RWPE1 (cell line): ENCODE data around the gene FIBP.
"Not testable (repeated sequence)": the region's sequence is repeated elsewhere in the genome, so short reads cannot be mapped to it uniquely, and the experiment has no call there.

Experiments used
- CTCF ChIA-PET: fragments of 350-600 bp; sonication (Branson Sonifier 250); formaldehyde crosslinking; extraction: SDS; loops from one replicate; lab custom pipeline; 2021; lab: Yijun Ruan, JAX
- POLR2A ChIA-PET: fragments of 400-600 bp; formaldehyde crosslinking; extraction: SDS; loops from one replicate; lab custom pipeline; 2020; ENCODE audit warnings: antibody characterized with exemption; ENCODE audit not compliant: low non-redundant PET; lab: Yijun Ruan, JAX
- DNase-seq: peaks from one replicate; pipeline ENCODE4 v3.0.0; 2012; ENCODE audit warnings: low spot score
- H3K27ac ChIP-seq: fragments of 450-650 bp; 2 replicates; pipeline ENCODE4 v1.5.1; 2017
- TF ChIP-seq, protein P1 (sequence below): fragments of 450-650 bp; conservative IDR thresholded peaks from 2 replicates; pipeline ENCODE4 v1.5.1; 2017; ENCODE audit warnings: low read depth, mild to moderate bottlenecking

The FIBP gene

DNA sequence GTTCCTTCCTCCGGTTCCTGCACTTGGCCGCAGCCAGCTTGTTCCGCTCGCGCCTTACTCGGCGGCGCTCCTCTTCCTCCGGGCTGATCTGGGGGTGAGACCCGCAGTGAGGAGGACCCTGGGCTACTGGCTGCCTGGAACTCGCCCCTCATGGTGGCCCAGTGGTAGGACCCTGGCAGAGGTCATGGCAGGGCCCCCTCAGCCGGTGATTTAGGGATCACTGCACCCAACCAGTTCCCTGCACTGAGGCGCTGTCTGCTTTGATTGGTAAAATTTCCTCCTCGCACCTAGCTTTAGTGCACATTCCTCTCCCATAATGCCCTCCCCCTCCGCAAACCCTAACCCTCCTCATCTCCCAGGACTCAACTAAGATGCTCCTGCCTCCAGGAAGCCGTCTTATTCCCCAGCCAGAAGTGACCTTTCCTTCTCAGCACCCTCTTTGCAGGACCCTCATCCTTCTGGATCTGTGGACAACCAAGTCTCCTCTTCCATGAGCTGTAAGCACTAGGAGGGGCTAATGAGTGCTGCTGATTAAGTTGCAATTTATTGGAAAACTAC is 5.8 kb upstream of the FIBP start:
- peak overlapping the region; percentile 95 for H3K27ac ChIP-seq
- ChIA-PET POLR2A (interaction anchor here (0.6 kb wide), 1 partner anchor 175 kb away, joined by 3 read pairs; no protein-coding TSS in a partner anchor), CTCF (interaction anchor here (0.6 kb wide), 3 partner anchors 117 to 1914 kb away, joined by 3 to 5 read pairs (median 4); partner anchors contain the start of gene SF3B2)
- DNase-seq: no peak
- TF ChIP-seq, protein P1, sequence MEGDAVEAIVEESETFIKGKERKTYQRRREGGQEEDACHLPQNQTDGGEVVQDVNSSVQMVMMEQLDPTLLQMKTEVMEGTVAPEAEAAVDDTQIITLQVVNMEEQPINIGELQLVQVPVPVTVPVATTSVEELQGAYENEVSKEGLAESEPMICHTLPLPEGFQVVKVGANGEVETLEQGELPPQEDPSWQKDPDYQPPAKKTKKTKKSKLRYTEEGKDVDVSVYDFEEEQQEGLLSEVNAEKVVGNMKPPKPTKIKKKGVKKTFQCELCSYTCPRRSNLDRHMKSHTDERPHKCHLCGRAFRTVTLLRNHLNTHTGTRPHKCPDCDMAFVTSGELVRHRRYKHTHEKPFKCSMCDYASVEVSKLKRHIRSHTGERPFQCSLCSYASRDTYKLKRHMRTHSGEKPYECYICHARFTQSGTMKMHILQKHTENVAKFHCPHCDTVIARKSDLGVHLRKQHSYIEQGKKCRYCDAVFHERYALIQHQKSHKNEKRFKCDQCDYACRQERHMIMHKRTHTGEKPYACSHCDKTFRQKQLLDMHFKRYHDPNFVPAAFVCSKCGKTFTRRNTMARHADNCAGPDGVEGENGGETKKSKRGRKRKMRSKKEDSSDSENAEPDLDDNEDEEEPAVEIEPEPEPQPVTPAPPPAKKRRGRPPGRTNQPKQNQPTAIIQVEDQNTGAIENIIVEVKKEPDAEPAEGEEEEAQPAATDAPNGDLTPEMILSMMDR: no peak

DNA sequence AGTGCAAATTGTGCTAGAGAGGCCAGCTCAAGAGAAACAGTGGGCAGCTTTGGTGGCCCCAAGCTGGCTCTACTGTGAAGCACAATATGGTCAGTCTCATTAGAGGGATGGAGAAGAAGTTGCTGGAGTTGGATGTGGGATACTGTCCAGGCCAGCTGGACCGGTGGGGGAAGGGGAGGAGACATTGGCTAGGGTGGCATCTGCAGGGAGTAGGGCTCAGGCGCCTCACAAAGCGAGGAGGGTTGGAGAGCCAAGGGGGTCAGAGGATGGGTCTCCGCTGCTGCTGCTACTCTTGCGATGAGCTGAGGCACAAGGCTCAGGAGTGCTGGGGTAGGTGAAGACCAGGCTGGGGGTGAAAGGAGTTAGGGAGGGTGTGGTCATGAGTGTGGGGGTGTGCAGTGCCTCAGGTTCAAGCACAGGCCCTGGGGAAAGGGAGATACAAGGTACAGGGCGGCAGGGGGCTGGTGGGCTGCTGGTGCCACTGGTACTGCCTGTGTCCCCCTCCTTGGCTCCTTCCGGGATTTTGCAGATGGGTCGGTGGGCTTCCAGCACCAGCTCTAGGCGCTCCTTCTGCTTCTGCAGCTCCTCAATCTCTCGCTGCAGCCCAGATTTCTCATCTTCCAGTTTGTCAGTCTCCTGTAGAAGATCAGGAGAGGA is 4.5 kb upstream of the FIBP start:
- peak overlapping the region; percentile 95 for H3K27ac ChIP-seq
- ChIA-PET CTCF (interaction anchor here (0.8 kb wide), 1 partner anchor 97 kb away, joined by 8 read pairs; no protein-coding TSS in a partner anchor), POLR2A (interaction anchor here (0.5 kb wide), 2 partner anchors 9 to 83 kb away, joined by 3 read pairs; no protein-coding TSS in a partner anchor)
- no peak for DNase-seq
- TF ChIP-seq, protein P1: no peak

DNA sequence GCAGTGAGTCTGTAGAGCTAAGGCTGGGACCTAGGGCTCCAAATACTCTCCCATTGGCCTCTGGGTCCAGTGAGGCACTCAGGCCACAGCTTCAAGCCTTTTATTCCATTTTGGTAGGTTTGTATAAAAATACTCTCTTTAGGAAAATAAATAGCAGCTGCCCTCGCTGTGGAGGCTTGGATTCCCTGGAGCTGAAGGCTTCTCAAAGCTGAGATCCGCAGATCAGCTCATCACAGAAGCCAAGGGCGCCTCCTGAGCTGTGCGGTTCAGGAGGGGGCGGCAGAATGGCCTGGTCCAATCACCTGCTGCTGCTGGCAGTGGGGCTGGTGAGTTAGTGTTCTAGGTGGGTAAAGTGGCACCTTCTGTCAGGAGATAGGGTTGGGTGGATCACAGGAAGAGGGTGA is 3.9 kb upstream of the FIBP start:
- peak overlapping the region; percentile 95 for H3K27ac ChIP-seq
- DNase-seq, POLR2A ChIA-PET: not testable (repeated sequence)
- CTCF ChIA-PET: interaction anchor here (0.8 kb wide), 1 partner anchor 98 kb away, joined by 8 read pairs; no protein-coding TSS in a partner anchor

DNA sequence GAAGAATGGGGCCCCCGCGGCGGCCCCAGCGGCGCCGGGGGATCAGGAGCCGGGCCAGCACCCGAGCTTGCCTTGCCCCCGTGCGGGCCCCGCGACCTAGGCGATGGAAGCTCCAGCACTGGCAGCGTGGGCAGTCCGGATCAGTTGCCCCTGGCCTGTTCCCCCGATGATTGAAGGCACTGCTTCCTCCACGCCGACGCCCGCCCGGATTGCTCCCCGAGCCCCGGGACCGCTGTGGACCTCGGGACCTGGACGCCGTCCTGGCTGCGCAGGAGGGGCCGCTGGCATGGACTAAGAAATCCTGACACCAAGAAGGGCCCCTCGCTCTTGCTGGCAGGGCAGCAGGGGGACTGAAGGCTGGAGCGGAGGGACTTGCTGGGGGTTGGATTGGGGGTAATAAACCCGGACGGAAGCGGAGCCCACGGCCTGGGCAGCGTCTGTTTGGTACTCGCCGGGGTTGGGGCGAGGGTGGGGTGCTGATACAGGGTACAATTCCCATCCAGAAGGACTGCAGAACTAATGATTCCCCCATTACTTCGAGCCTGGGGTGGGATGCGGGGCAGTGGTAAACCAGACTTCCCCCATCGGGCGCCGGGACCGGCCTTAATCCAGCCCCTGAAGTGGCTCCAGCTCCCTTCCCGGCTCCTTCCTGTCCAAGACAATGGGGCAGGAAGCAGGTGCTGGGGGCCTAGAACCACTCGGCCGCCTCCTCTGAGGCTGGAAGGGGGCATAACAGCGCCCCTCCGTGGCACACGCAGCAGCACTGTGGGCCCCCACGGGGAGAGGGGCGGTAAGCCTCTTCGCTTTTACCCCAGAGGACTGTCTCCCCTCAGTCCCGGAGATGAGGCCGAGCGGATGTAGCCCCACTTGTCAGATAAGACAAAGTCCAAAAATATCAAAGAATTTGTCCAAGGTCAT is 3.2 kb upstream of the FIBP start:
- no peak for DNase-seq
- ChIA-PET CTCF (interaction anchor here (0.6 to 1.9 kb wide), 8 partner anchors 21 to 664 kb away, joined by 3 to 8 read pairs (median 4); no protein-coding TSS in a partner anchor), POLR2A (interaction anchor here (0.5 to 1.4 kb wide), 3 partner anchors 9 to 31 kb away, joined by 3 to 5 read pairs (median 3); partner anchors contain the start of gene FOSL1)
- H3K27ac ChIP-seq: peak overlapping the region; percentile 95
- TF ChIP-seq, protein P1: no peak; the same call in 1 of the 2 replicates

DNA sequence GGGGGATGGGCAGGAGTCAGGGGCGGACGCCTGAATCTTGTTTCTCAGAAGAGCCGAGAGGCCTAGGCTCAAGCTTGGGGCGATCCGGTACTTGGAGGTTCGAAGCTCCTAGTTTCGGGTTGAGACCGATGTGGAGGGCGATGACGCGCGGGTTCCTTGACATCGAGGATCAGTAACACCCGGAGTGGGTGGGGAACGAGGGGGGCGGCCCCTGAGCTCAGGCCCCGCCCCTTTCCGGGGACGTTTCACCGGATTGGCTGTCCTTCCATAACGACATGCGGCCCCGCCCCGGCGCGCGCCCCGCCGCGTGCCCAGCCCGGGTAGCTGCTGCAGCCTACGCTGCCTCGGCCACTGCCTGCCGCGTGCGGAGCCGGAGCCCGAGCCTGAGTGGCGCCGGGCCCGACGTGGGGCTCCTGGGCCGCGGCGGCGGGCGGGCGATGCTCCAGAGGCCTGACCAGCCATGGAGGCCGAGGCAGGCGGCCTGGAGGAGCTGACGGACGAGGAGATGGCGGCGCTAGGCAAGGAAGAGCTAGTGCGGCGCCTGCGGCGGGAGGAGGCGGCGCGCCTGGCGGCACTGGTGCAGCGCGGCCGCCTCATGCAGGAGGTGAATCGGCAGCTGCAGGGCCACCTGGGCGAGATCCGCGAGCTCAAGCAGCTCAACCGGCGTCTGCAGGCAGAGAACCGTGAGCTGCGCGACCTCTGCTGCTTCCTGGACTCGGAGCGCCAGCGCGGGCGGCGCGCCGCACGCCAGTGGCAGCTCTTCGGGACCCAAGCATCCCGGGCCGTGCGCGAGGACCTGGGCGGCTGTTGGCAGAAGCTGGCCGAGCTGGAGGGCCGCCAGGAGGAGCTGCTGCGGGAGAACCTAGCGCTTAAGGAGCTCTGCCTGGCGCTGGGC is 2.3 kb upstream of the FIBP start, which contains the start of gene CCDC85B:
TSS of gene CCDC85B (plus strand) at position 350 of the 895 bp plus-strand sequence. CDS start at position 461, 111 bp downstream.
- ChIA-PET POLR2A (interaction anchor here (0.5 to 1.6 kb wide), 7 partner anchors 9 to 32 kb away, joined by 3 to 8 read pairs (median 4); partner anchors contain the start of genes FOSL1 and MUS81), CTCF (interaction anchor here (0.5 to 1.9 kb wide), 10 partner anchors 22 to 179 kb away, joined by 3 to 6 read pairs (median 4); no protein-coding TSS in a partner anchor)
- peak; percentile 95 for DNase-seq
- TF ChIP-seq, protein P1: 0 out of 2 replicates have a peak, but pooled peaks have one; percentile 10
- peak within 1 kb of the TSS; percentile 95 for H3K27ac ChIP-seq

DNA sequence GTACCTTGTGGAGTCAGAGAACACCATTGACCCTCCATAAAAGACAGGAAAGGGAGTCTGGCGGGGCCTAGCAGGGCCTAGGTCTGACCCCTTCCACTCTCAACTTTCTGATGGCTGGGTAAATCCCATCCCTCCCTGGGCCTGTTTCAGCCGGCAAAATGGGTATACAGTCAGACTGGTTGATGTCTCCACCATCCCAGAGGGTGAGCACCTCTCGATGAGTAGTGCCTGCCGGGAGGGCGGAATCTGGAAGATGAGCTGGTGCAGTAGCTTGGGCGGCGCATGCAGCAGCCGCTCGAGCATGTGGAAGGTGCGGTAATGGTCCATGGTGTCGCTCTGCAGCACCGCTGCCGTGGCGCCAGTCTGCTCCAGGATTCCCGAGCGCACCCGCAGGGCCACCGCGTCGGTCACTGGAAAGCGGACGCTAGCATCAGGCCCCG is 528 bp downstream of the FIBP start:
- ChIA-PET CTCF (interaction anchor here (0.6 to 1.9 kb wide), 12 partner anchors 9 to 348 kb away, joined by 3 to 14 read pairs (median 4); partner anchors contain the start of genes C11orf68 and KAT5), POLR2A (interaction anchor here (0.6 to 1.8 kb wide), 11 partner anchors 11 to 1546 kb away, joined by 3 to 14 read pairs (median 4); partner anchors contain the start of gene FOSL1)
- H3K27ac ChIP-seq: peak overlapping the region; percentile 95
- DNase-seq: no peak
- TF ChIP-seq, protein P1: no peak
